HG03064 (cell line): ENCODE data around the gene SLC23A1.
"Not testable (repeated sequence)": the region's sequence is repeated elsewhere in the genome, so short reads cannot be mapped to it uniquely, and the experiment has no call there.

Experiments used
- ATAC-seq: cut with Tn5 transposase; IDR thresholded peaks from one replicate; pipeline ENCODE4 v1.9.1; 2021; ENCODE audit warnings: low read depth; ENCODE audit not compliant: unreplicated experiment

SLC23A1 gene

GRCh38 chr5:139383275-139383992, at the start of gene SLC23A1:
Gene SLC23A1, minus strand, starts transcription at chr5:139383297. Its CDS starts 44 bp downstream, at chr5:139383253.
- ATAC-seq: no peak

- no peak for ATAC-seq
Observed at GRCh38 chr5:139431706-139432105, 48.6 kb upstream of the SLC23A1 start.

- no peak for ATAC-seq
Observed at GRCh38 chr5:139430015-139430414, 46.9 kb upstream of the SLC23A1 start.

DNA sequence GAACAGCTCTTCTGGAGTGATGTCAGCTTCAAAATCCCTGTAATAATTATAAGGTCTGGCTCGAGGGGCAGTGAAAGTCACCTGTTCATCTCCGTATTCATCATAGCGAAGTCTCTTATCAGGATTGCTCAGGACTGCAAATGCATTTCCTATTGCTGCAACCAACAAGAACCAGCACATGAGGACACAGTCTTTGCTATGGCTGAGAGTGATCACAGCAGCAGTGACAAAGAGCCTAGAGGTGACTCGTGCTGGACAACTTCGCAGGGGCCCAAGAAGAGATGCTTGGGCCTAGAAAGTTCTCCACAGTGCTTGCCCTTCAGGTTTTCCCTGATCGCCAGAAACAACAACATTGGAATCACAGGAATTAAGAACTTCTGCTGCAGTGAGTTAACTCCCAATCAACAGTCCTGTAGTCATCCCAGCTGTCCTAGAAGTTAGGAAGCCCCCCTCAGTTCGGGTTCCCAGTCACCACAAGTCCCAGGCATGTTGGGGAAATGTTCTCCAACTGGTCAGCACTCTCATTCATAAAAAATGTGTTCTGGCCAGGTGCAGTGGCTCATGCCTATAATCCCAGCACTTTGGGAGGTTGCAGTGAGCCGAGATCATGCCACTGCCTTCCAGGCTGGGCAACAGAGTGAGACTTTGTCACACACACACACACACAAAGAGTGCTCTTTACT, 43.2 kb upstream of the SLC23A1 start:
- ATAC-seq: no peak

- ATAC-seq: no peak
Observed at GRCh38 chr5:139425497-139425896, 42.4 kb upstream of the SLC23A1 start.

GRCh38 chr5:139422307-139422893, 39.3 kb upstream of the SLC23A1 start:
- ATAC-seq: no peak

DNA sequence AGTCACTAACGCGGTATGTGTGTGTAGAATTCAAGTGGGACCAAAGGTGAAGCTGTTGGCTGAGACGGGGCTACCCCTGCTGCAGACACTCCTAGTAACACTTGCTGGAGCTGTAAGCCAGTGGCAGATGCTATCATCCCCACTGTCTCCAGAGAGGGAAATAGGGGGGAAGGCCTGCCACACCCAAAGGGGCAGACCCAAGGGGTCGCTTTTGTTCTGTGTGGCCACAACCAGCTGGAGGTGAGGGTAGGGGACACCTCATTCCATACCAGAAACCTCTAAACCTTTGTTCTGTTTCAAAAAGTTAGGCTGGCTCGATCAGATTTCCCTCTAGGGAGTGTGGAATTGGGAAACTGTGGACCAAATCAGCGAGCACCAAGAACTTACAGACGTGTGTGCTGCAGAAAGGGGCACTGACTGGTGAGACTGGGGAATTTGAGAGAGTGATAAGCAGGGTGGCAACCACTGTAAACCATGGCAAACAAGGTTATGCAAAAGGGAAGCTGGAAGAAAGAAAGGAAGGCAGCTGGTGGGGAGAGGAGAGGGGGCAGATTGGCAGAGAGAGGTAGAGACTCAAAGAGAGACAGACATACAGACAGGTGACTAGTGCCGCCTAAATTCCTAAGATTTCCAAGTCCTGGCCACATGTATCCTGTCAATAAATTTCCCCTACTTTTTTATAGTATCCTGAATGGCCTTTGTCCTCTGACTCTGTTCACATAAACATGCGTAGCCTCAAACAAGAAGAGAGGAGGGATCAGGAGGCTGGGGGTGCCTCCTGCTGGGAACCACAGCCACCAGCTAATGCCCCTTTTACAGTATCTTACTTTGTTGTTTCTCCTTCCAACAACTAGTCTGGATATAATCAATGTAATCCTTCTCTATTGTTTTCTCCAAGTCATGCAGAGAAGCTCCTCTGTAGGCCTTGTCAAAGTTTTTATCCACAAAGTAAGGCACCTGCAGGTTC, 36.4 kb upstream of the SLC23A1 start:
- ATAC-seq: no peak

- no peak for ATAC-seq
Observed at GRCh38 chr5:139418793-139419192, 35.7 kb upstream of the SLC23A1 start.

DNA sequence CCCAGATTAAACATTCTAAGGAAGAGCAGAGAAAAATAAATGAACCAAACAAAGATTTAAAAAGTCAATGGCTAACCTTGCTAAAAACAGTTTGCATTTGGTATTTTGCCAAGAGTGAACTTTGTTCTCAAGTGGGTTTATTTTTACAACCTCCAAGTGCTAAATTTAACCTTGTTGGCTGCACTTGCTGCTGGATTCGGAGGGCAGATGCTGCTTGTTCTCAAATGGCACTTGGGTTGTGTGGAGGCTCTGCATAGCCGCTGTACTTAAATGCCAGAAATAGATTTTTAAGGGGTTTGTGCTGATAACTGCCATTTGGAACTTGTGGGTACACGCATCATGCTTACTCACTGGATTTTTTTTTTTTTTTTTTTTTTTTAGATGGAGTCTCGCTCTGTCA, 34.1 kb upstream of the SLC23A1 start:
- no peak for ATAC-seq

DNA sequence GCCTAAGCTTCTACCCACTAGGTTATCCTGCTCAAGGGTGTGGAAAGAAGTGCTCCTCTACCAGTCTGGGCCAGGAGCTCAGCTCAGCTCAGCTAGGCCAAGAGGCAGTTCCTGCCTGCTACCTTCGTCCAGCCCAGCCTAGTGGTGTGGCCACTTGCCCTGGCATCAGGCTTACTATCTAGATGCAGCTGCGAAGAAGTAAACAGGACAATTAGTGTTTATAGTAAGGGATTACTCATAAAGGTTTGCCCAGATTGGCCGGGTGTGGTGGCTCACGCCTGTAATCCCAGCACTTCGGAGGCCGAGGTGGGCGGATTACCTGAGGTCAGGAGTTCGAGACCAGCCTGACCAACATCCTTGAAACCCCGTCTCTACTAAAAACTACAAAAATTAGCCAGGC, 33.6 kb upstream of the SLC23A1 start:
- no peak for ATAC-seq

DNA sequence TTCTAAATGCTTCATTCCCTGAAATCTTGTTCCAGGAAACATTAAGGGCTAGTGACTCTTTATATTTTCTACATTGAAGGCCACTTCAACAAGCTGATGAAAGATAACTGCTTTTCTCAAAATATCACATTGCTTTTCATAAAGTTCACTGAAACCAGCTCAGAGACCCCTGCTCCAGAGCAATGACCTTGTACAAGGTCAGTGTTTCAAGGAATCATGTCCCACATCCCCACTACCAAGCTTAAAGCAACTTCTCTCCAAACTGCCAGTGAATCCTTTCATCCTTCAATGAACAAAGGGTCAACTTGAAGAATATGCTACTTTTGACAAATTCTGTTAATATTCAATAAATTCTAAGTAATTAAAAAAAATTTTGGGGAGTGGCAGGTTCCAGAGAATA, 32.8 kb upstream of the SLC23A1 start:
- ATAC-seq: no peak

GRCh38 chr5:139415221-139415861, 32.2 kb upstream of the SLC23A1 start:
- ATAC-seq: no peak

DNA sequence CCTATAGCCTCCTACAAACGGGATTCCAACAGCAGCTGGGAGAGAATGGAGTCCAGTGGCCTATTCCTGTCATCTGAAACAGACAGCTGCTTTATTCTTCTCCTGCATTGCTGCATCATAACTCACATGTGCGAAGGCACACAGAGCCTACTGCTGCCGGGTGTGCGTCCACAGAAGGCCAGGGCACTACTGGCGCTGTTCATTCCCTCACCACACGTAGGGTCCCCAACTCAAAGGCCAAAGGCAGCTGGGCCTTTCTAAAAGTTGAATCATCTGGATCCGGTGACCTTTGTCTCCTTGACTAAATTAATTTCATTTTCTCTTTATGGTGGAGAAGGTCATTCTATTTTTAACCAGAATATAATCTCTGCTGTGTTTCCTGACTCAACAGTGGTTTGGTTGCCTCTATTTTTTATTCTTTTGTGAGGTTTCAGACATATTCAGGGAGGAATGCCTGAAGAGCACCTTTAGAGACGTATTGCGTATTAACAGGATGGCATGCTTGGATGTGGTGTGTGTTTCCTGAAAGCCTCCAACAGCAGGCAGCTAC, 31.6 kb upstream of the SLC23A1 start:
- ATAC-seq: no peak

GRCh38 chr5:139413963-139414362, 30.9 kb upstream of the SLC23A1 start:
- ATAC-seq: no peak

DNA sequence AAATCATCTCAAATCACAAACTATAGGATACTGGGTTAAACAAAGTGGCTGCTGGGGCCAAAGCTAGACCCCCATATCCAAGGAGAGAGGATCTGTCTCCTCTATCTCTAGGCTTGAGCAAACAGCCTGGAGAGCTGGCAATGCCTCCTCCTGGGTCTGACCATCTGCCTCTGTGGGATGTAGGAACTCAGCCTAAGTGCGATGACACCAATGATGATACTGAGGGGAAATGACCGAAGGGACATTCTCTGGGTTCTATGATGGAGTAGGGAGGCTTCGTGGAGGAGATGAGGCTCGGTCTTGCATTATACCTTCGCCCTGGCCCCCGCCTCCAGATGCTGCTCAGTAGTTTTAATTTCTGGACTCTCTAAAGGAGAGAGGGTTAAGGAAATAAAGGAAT, 30.1 kb upstream of the SLC23A1 start:
- ATAC-seq: no peak

- no peak for ATAC-seq
Observed at GRCh38 chr5:139410993-139411828, 28.1 kb upstream of the SLC23A1 start.

- no peak for ATAC-seq
Observed at GRCh38 chr5:139410121-139410992, 27.3 kb upstream of the SLC23A1 start.

DNA sequence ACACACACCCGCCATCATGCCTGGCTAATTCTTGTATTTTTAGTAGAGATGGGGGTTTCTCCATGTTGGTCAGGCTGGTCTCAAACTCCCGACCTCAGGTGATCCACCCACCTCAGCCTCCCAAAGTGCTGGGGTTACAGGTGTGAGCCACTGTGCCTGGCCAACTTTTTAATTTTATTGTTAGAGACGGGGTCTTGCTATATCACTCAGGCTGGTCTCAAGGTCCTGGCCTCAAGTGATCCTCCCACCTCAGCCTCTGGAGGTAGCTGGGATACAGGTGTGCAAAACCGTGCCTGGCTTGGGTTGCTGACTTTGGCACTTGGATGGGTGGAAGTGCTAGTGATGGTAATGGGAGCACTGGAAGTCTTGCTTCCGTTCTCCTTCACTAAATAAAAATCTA, 26.0 kb upstream of the SLC23A1 start:
- not testable (repeated sequence) for ATAC-seq
